GM12891 (cell line): ENCODE results near the gene PIGM.

Experiments used
- DNase-seq: peaks from one replicate; pipeline ENCODE4 v3.0.0; 2011; ENCODE audit warnings: low spot score; ENCODE audit not compliant: insufficient read length
- FAIRE-seq: peaks from 2 replicates; lab custom pipeline; 2011; peaks lifted over from hg19 to GRCh38; lab: Jason Lieb, UNC
- PAX5 ChIP-seq: IDR thresholded peaks from 2 replicates; pipeline ENCODE4 v1.6.1; 2011; ENCODE audit warnings: low read length, moderate library complexity, mild to moderate bottlenecking; ENCODE audit not compliant: insufficient read depth, severe bottlenecking
- POLR2A ChIP-seq: IDR thresholded peaks from 2 replicates; pipeline ENCODE4 v1.6.1; 2011; ENCODE audit warnings: low read depth, low read length, control low read depth
- POLR2AphosphoS5 ChIP-seq: IDR thresholded peaks from 2 replicates; pipeline ENCODE4 v1.6.1; 2011; ENCODE audit warnings: low read depth, low read length, control low read depth
- POU2F2 ChIP-seq: IDR thresholded peaks from 2 replicates; pipeline ENCODE4 v1.6.1; 2011; ENCODE audit warnings: low read depth, mild to moderate bottlenecking, control low read depth, low read length, moderate library complexity
- SPI1 ChIP-seq: IDR thresholded peaks from 2 replicates; pipeline ENCODE4 v1.6.1; 2011; ENCODE audit warnings: low read depth, low read length, control low read depth
- TAF1 ChIP-seq: IDR thresholded peaks from 2 replicates; pipeline ENCODE4 v1.6.1; 2011; ENCODE audit warnings: low read depth, low read length, control low read depth

The PIGM gene

DNA sequence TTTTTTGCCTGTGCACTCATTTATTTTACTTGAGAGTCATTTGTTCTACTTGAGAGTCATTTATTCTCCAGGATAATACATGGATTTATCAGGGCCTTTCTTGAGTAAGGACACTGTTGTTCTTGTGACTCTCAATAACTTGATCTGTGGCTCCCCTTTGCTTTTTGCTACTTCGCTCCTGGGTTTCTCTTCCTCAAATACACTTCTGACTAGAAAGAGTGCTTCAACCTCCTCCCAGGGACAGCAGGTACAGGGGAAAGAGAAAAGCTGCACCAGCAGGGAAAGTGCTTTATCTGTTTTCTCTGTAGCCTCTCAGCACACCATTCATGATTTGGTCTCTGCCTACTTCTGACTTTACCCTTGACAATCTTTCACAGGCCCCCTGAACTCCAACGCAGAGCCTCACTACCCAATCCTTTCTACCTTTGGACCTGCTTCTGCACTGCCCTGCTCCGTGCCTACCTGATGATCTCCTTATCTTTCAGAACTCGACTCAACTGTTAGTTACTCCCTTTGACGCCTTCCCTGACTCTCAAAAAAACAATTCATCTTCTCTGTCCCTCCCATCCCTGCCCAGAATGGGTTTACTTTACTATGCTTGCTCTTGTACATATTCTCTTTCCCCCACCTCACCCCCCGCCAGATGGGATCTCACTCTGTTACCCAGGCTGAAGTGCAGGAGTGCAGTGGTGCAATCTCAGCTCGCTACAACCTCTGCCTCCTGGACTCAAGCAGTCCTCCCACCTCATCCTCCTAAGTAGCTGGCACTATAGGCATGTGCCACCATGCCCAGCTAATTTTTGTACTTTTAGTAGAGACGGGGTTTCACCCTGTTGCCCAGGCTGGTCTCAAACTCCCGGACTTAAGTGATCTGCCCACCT is 15.6 kb upstream of the PIGM start:
- TF ChIP-seq SPI1 (peak; percentile 81), POU2F2 (no peak)
- DNase-seq (no peak), FAIRE-seq (peak; percentile 20)

GRCh38 chr1:160046494-160047110 is 14.8 kb upstream of the PIGM start:
- DNase-seq, result no peak
- TF ChIP-seq POLR2A, result no peak
- no peak for TF ChIP-seq POLR2AphosphoS5
- TF ChIP-seq PAX5, result no peak
- TF ChIP-seq SPI1, result no peak
- no peak for TF ChIP-seq TAF1
- TF ChIP-seq POU2F2, result no peak
- peak; percentile 61 for FAIRE-seq

GRCh38 chr1:160045653-160046052 is 13.9 kb upstream of the PIGM start:
- DNase-seq (no peak), FAIRE-seq (no peak)
- no peak for TF ChIP-seq TAF1
- no peak for TF ChIP-seq SPI1
- TF ChIP-seq POLR2AphosphoS5, result no peak
- no peak for TF ChIP-seq POU2F2
- no peak for TF ChIP-seq POLR2A
- TF ChIP-seq PAX5, result no peak

GRCh38 chr1:160043543-160043942 is 11.8 kb upstream of the PIGM start:
- DNase-seq (no peak), FAIRE-seq (no peak)
- TF ChIP-seq TAF1, result no peak

DNA sequence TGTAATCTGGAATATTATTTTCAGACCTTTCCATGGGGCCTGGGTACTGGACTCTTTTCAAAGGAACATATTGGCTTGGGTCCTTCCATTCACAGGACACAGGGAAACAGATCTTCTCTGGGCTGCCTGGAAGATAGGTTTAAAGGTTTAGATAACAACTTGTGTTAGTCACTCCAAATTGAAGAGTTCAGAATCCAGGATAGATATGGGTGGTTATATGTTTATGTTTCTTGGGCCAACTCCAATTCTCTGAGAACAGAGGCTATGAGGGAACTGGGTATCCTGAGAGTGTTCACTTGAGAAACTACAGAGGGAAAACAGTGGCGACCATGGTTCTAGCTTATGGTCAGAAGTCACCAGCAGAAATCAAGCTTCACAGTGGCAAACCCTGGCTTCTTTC is 8.7 kb upstream of the PIGM start:
- TF ChIP-seq SPI1 (no peak), POU2F2 (no peak), POLR2AphosphoS5 (no peak), POLR2A (no peak), TAF1 (no peak), PAX5 (no peak)
- FAIRE-seq, result no peak
- DNase-seq, result no peak

DNA sequence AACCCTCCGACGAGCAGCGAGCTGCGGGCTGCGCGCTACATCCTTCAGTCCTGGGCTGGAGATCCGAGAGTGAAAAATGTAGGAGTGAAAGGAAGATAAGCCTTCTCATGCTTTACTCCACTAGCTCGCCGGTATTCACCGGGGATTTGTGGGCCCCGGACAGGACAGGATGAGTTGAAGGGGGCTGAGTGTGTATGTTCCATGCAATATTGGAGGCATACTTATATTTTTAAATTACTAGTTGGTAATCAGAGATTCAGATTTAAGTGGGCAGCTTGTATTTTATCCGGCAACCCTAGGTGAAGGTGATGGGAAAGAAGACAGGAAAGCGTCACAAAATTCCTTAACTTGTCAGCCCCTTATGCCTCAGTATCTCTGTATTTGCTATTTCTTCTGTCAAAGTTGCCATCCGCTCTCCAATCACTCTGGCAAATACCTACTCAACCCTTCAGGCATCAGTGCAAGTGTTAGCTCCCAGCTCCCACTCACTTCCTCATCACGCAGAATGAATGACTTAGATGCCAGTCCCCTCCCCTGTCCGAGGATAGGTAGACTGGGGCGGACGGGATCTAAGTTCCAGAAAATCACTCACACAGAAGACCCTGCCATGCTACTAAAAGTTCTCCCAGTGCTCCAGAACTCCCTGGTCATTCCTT is 503 bp upstream of the PIGM start:
- TF ChIP-seq SPI1 (peak; percentile 52), POU2F2 (no peak)
- no peak for DNase-seq
- peak; percentile 5 for FAIRE-seq

DNA sequence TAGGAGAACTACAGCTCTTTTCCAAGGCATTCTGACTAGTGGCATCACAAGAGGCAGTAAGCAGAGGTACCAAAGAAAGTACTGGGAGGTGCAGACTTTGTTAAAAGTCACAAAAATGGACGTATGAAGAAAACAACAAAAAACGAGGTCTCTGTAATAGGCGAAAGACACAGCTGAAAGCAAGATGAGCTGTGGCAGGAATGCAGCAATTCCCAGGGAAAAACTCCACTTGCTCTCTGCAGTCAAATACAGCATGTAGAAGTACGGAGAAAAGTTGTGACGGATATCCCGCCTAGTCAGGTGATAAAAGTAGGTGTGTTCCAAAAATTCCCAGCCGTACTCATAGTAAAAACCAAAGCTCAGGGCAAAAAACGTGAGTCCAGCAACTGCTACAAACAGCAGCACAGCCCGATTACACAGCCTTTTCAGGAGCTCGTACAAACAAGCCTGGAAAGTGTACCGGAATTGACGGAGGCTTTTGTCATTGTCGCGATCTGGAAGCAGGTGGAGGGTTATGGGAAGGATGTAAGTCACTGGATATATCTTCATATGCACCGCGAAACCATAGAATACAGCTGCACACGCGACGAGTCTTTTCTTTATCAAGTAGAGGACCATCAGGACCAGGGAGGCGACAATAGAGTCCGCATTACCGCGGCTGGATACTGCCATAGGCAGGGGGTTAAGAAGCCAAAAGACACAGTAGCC is 979 bp downstream of the PIGM start:
- FAIRE-seq (no peak), DNase-seq (no peak)
- no peak for TF ChIP-seq POLR2A
- TF ChIP-seq TAF1, result 0 out of 2 replicates have a peak, but pooled peaks have one; percentile 16
- TF ChIP-seq SPI1, result no peak
- no peak for TF ChIP-seq PAX5
- TF ChIP-seq POU2F2, result no peak
- no peak for TF ChIP-seq POLR2AphosphoS5

GRCh38 chr1:160028426-160028825 is 3.4 kb downstream of the PIGM start:
- DNase-seq, result no peak
- FAIRE-seq, result no peak
- TF ChIP-seq PAX5 (no peak), TAF1 (no peak), POLR2A (no peak), POLR2AphosphoS5 (no peak), SPI1 (no peak), POU2F2 (no peak)

GRCh38 chr1:160025314-160025713 is 6.5 kb downstream of the PIGM start:
- no peak for DNase-seq
- TF ChIP-seq SPI1, result no peak
- no peak for TF ChIP-seq POLR2AphosphoS5
- TF ChIP-seq TAF1, result no peak
- TF ChIP-seq PAX5, result no peak
- TF ChIP-seq POLR2A, result no peak
- TF ChIP-seq POU2F2, result no peak
- no peak for FAIRE-seq
